NCI-H82 treated with DMSO at 0.1 percent for 48 hours (cell line): ENCODE measurements around the gene MS4A13.
"Not testable (repeated sequence)": the region's sequence is repeated elsewhere in the genome, so short reads cannot be mapped to it uniquely, and the experiment has no call there.

ENCODE experiments used
- DNase-seq: peaks from one replicate; lab custom pipeline; 2025; ENCODE audit not compliant: unreplicated experiment; lab: John Stamatoyannopoulos, UW

Gene MS4A13

DNA sequence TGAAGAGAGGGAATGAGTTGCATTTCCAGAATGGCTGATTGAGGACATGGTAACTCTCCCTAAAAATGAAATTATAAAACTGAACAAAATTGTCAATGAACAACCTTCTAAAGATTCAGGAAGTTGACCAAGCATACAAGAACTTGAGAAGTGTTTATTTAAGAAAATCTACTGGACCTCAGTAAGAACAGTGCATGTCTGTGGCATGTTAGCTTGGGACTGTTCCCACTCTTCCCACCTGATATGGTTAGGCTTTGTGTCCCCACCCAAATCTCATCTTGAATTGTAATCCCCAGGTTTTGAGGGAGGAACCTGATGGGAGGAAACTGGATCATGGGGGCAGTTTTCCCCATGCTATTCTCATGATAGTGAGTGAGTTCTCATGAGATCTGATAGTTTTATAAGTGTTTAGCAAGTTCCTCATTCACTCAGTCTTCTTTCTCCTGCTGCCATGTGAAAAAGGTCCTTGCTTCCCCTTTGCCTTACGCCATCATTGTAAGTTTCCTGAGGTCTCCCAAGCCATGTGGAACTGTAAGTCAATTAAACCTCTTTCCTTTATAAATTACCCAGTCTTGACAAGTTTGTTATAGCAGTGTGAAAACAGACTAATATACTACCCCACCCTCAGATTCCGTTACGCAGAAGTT lies 15.4 kb downstream of the MS4A13 start:
- no peak for DNase-seq

DNA sequence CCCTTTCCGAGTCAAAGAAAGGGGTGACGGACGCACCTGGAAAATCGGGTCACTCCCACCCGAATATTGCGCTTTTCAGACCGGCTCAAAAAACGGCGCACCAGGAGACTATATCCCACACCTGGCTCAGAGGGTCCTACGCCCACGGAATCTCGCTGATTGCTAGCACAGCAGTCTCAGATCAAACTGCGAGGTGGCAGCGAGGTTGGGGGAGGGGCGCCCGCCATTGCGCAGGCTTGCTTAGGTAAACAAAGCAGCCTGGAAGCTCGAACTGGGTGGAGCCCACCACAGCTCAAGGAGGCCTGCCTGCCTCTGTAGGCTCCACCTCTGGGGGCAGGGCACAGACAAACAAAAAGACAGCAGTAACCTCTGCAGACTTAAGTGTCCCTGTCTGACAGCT lies 17.2 kb downstream of the MS4A13 start:
- not testable (repeated sequence) for DNase-seq

DNA sequence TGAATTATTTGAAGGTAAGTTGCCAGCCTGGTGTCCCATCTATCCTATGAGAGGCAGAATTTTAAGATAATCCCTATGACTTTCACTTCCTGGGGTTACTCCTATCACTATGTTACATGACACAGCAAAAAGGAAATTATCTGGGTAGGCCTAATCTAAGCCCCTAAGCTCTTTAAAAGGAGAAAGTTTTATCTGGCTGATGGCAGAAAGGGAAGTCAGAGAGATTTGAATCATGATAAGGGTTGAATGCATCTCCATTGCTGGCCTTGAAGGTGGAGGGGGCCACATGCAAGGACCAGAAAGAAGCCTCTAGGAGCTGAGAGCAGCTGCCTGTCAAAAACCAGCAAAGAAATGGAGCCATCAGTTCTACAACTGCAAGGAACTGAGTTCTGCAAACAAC lies 23.4 kb downstream of the MS4A13 start:
- not testable (repeated sequence) for DNase-seq

DNA sequence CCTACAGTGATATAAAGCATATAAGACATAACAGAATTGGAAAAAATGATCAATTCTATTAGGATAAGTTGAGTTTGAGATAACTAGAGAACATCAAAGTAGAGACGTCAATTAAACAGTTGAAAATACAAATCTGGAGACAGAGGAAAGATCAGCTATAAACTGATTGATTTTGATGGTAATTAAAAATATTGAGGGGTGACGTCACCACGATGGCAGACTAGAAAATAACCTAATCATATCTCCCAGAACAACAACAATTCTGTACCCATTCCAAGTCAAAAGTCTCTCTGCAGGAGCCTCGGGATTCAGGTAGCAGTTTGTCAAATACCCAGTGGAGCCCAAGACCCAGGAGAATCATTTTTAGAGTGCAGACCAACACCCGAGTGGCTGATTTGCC lies 28.9 kb downstream of the MS4A13 start:
- no peak for DNase-seq

DNA sequence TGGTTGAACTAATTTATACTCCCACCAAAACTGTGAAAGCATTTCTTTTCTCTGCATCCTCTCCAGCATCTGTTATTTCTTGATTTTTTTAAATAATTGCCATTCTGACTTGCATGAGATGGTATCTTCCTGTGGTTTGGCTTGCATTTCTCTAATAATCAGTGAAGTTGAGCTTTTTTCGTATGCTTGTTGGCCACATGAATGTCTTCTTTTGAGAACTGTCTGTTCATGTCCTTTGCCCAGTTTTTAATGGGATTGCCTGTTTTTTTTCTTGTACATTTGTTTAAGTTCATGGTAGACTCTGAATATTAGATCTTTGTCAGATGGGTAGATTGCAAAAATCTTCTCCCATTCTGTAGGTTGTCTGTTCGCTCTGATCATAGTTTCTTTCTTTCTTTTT lies 46.1 kb downstream of the MS4A13 start:
- no peak for DNase-seq

DNA sequence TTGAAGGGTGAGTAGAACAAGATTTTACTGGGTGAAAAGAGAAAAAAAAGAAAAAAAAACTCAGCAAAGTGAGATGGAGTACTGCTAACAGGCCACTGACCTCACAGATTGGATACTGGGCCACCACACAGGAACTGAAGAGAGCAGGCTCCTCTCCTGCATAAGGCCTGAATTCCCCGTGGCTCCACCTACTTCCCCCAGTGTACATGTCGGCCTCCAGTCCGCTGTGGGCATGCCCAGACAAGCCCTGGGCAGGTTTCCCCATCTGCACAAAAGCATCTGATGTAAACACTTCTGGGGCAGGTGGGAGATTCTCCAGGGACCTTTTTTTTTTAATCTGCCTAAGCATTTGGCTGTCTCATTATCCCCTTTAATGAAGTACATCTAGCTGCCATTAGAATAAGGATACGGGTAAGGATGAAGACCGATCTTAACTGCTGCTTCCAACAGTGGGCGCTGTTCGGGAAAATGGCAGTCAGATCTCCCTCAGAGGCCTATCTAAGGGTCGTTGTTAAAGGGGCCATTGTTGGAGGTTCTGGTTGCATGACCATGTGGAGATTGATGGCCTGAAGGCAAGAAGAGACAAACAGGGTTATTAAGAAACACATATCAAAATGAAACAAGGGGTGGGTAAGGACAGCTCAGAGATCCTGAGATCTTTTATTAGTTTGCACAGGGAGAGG lies 48.5 kb downstream of the MS4A13 start:
- DNase-seq, result peak; percentile 88

DNA sequence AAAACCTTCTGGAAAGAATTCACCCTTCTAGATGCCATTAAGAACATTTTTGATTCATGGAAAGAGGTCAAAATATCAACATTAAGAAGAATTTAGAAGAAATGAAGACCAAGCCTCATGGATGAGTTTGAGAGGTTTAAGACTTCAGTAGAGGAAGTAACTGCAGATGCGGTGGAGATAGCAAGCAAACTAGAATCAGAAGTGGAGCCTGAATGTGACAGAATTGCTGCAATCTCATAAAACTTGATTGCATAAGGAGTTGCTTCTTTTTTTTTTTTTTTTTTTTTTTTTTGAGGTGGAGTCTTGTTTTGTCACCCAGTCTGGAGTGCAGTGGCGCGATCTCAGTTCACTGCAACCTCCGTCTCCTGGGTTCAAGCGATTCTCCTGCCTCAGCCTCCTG lies 51.6 kb downstream of the MS4A13 start:
- no peak for DNase-seq

DNA sequence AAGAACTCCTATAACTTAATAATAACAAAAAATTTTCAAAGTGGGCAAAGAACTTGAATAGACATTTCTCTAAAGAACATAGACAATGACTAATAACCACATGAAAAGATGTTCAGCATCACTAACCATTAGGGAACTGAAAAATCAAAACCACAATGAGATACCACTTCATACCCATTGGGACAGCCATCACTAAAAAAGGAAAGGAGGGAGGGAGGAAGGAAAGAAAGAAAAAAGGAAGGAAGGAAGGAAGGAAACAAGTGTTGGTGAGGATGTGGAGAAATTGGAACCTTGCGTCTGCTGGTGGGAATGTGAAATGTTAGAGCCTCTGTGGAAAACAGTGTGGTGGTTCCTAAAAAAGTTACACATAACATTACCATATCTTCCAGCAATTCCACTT lies 55.8 kb downstream of the MS4A13 start:
- no peak for DNase-seq

DNA sequence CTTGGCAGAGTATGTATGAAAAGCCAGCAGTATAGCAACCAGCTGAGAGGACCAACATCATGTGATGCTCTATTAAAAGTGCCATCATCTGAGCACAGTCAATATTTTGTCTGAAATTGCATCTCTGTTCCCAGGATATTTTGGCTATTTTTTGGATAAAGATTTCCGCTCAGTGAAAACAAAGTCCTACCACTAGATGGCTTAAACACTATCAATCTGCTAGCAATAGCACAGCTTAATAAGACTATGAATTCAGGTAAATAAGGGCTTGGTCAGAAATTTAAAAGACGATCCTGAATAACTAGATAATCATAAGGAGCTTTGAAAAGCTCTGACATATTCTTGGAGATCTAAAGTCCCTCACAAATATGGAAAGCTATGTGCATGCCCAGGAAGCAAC lies 74.4 kb downstream of the MS4A13 start:
- DNase-seq, result no peak
